HG03378 (cell line): ENCODE results near the gene THSD7A.

Source experiments
- ATAC-seq: cut with Tn5 transposase; IDR thresholded peaks from one replicate; pipeline ENCODE4 v1.9.1; 2021; ENCODE audit warnings: mild to moderate bottlenecking, moderate library complexity; ENCODE audit not compliant: unreplicated experiment

THSD7A gene

GRCh38 chr7:11811709-11812108, 20.3 kb downstream of the THSD7A start:
- ATAC-seq, result no peak

GRCh38 chr7:11810043-11810625, 21.9 kb downstream of the THSD7A start:
- ATAC-seq, result no peak

GRCh38 chr7:11807000-11807399, 25.0 kb downstream of the THSD7A start:
- ATAC-seq, result no peak

GRCh38 chr7:11804621-11805020, 27.4 kb downstream of the THSD7A start:
- no peak for ATAC-seq

- ATAC-seq, result no peak
Observed at GRCh38 chr7:11795231-11795630, 36.8 kb downstream of the THSD7A start.

GRCh38 chr7:11792166-11792565, 39.8 kb downstream of the THSD7A start:
- no peak for ATAC-seq

GRCh38 chr7:11788568-11788967, 43.4 kb downstream of the THSD7A start:
- ATAC-seq, result no peak

- ATAC-seq, result no peak
Observed at GRCh38 chr7:11787534-11787933, 44.5 kb downstream of the THSD7A start.

- no peak for ATAC-seq
Observed at GRCh38 chr7:11786186-11786585, 45.8 kb downstream of the THSD7A start.

- no peak for ATAC-seq
Observed at GRCh38 chr7:11784769-11785536, 47.0 kb downstream of the THSD7A start.

- ATAC-seq, result no peak
Observed at GRCh38 chr7:11779864-11780674, 51.9 kb downstream of the THSD7A start.

- ATAC-seq, result no peak
Observed at GRCh38 chr7:11776039-11776438, 56.0 kb downstream of the THSD7A start.

- no peak for ATAC-seq
Observed at GRCh38 chr7:11775401-11775800, 56.6 kb downstream of the THSD7A start.

GRCh38 chr7:11768263-11768662, 63.7 kb downstream of the THSD7A start:
- ATAC-seq, result no peak

GRCh38 chr7:11767148-11767547, 64.8 kb downstream of the THSD7A start:
- ATAC-seq, result no peak

- ATAC-seq, result no peak
Observed at GRCh38 chr7:11760372-11760771, 71.6 kb downstream of the THSD7A start.

- no peak for ATAC-seq
Observed at GRCh38 chr7:11758627-11759111, 73.3 kb downstream of the THSD7A start.

- ATAC-seq, result no peak
Observed at GRCh38 chr7:11757153-11757552, 74.8 kb downstream of the THSD7A start.

GRCh38 chr7:11754933-11755332, 77.1 kb downstream of the THSD7A start:
- no peak for ATAC-seq

- ATAC-seq, result no peak
Observed at GRCh38 chr7:11754123-11754522, 77.9 kb downstream of the THSD7A start.

- no peak for ATAC-seq
Observed at GRCh38 chr7:11753433-11753832, 78.6 kb downstream of the THSD7A start.
